GM06990 (cell line): Measurements from ENCODE around the gene FCHSD2.
"Not testable (repeated sequence)": the region's sequence is repeated elsewhere in the genome, so short reads cannot be mapped to it uniquely, and the experiment has no call there.

Experiments
- DNase-seq: peaks from one replicate; pipeline ENCODE4 v3.0.0-alpha.2; 2011; ENCODE audit not compliant: insufficient read length; ENCODE audit errors: extremely low read depth
- H3K27me3 ChIP-seq: replicated peaks from 2 replicates; pipeline ENCODE4 v1.6.0; 2011; ENCODE audit warnings: low read length; ENCODE audit not compliant: control insufficient read depth, insufficient read depth
- H3K36me3 ChIP-seq: 2 replicates; pipeline ENCODE4 v1.5.1; 2011; ENCODE audit warnings: low read length; ENCODE audit not compliant: control insufficient read depth, insufficient read depth
- H3K4me3 ChIP-seq: replicated peaks from 2 replicates; pipeline ENCODE4 v1.5.1; 2011; ENCODE audit warnings: low read depth, mild to moderate bottlenecking, control low read depth, low read length
- TF ChIP-seq, protein P1 (sequence below): IDR thresholded peaks from 2 replicates; pipeline ENCODE4 v1.5.1; 2011; ENCODE audit warnings: low read length, control low read depth, mild to moderate bottlenecking, inconsistent platforms; ENCODE audit not compliant: insufficient read depth, poor library complexity, severe bottlenecking

FCHSD2 gene

DNA sequence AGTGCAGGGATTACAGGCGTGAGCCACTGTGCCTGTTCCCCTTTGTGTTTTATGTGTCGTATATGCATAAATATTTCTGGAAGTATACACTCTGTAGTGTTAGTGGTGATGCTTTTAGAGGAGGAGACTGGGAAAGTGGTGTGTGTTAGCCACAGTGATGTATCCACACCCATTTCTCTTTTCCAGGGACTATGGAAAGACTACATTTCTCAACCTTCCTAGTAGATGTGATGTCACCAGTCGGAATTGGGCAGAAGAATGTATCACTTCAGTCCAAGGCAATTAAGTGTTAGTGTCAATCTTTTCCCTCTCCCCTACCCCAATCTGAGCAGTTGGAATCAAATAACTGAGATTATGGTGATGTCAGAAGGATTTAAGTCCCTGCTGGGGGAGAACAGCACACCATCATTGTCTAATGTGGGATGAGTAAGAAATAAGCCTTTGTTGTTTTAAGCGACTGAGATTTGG lies 333.8 kb downstream of the FCHSD2 start:
- Histone ChIP-seq H3K4me3 (no peak overlapping the region), H3K27me3 (no peaks in the 10 kb centered on the region), H3K36me3 (peaks cover 6% of the 10 kb centered on the region)
- no peak for DNase-seq
- TF ChIP-seq, protein P1, sequence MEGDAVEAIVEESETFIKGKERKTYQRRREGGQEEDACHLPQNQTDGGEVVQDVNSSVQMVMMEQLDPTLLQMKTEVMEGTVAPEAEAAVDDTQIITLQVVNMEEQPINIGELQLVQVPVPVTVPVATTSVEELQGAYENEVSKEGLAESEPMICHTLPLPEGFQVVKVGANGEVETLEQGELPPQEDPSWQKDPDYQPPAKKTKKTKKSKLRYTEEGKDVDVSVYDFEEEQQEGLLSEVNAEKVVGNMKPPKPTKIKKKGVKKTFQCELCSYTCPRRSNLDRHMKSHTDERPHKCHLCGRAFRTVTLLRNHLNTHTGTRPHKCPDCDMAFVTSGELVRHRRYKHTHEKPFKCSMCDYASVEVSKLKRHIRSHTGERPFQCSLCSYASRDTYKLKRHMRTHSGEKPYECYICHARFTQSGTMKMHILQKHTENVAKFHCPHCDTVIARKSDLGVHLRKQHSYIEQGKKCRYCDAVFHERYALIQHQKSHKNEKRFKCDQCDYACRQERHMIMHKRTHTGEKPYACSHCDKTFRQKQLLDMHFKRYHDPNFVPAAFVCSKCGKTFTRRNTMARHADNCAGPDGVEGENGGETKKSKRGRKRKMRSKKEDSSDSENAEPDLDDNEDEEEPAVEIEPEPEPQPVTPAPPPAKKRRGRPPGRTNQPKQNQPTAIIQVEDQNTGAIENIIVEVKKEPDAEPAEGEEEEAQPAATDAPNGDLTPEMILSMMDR, result no peak

DNA sequence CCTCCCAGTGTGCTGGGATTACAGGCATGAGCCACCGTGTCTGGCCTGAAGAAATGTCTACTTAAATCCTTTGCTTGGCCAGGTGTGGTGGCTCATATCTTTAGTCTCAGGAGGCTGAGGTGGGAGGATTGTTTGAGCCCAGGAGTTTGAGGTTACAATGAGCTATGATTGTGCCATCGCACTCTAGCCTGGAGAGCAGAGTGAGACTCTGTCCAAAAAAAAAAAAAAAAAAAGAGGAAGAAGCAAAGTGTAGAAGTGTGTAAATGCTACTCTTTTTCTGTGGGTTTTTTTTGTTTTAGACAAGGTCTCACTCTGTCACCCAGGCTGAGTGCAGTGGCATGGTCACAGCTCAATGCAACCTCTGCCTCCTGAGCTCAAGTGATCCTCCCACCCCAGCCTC lies 334.3 kb downstream of the FCHSD2 start:
- no peaks in the 10 kb centered on the region for H3K27me3 ChIP-seq
- H3K36me3 ChIP-seq, result peaks cover 6% of the 10 kb centered on the region
- no peak for DNase-seq
- TF ChIP-seq, protein P1, result no peak
- H3K4me3 ChIP-seq, result no peak overlapping the region

DNA sequence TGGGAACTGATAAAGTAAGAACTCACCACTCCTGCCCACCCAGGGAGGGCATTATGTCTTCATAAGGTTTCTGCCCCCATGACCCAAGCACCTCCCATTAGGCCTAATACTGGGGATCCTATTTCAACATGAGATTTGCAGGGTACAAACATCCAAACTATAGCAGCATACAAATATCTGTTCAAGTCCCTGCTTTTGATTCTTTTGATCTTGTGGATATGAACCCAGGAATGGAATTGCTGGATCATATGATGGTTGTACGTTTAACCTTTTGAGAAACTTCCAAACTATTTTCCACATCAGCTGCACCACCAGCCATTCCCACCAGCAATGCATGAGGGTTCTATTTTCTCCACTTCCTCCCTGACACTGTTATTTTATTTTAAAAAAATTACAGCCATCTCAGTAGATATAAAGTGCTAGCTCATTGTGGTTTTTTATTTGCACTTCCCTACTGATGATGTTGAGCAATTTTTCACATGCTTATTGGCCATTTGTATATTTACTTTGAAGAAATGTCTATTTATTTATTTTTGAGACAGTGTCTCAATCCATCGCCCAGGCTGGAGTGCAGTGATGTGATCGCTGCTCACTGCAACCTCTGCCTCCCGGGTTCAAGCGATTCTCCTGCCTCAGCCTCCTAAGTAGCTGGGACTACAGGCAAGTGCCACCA lies 335.0 kb downstream of the FCHSD2 start:
- Histone ChIP-seq H3K27me3 (no peaks in the 10 kb centered on the region), H3K4me3 (no peak overlapping the region), H3K36me3 (peaks cover 6% of the 10 kb centered on the region)
- TF ChIP-seq, protein P1, result no peak
- no peak for DNase-seq

DNA sequence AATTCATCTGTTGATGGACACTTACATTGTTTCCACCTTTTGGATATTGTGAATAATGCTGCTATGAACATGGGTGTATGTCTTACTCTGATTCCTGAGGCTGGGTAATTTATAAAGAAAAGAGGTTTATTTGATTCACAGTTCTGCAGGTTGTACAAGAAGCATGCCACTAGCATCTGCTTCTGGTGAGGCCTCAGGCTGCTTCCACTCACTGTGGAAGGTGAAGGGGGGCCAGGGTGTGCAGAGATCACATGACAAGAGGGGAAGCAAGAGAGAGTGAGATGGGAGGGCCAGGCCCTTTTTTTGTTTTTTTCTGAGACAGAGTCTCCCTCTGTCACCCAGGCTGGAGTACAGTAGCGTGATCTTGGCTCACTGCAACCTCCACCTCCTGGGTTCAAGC lies 335.7 kb downstream of the FCHSD2 start:
- DNase-seq, result not testable (repeated sequence)

DNA sequence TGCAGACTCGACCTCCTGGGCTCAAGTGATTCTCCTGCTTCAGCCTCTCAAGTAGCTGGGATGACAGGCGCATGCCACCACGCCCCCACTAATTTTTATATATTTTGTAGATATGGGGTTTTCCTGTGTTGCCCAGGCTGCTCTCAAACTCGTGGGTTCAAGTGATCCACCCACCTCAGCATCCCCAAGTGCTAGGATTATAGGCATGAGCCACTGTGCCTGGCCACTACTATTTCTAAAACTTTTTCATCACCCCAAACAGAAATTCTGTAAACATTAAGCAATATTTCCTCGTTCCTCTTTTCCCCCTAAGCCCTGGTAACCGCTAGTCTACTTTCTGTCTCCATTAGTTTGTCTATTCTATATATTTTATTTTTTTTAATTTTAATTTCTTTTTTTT lies 336.9 kb downstream of the FCHSD2 start:
- no peaks in the 10 kb centered on the region for H3K27me3 ChIP-seq
- TF ChIP-seq, protein P1, result no peak
- no peak for DNase-seq
- H3K36me3 ChIP-seq, result peaks cover 6% of the 10 kb centered on the region
- no peak overlapping the region for H3K4me3 ChIP-seq

More for the DNA sequence above, 335.7 kb downstream of the FCHSD2 start:
- not testable (repeated sequence) for H3K36me3 ChIP-seq, H3K4me3 ChIP-seq, H3K27me3 ChIP-seq

DNA sequence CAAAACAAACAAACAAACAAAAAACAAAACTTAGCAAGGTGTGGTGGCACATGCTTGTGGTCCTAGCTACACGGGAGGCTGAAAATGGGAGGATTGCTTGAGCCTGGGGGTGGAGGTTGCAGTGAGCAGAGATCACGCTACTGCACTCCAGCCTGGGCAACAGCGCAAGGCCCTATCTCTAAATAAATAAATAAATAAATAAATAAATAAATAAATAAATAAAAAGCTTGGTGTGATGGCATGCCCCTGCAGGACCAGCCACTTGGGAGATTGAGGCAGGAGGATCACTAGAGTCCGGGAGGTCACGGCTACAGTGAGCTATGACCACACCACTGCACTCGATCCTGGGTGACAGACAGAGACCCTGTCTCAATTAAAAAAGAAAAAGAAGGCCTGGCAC lies 339.3 kb downstream of the FCHSD2 start:
- Histone ChIP-seq H3K36me3 (no peaks in the 10 kb centered on the region; the same call in 1 of the 2 replicates), H3K4me3 (no peak overlapping the region), H3K27me3 (no peaks in the 10 kb centered on the region)
- TF ChIP-seq, protein P1, result no peak
- DNase-seq, result no peak
